H1 (cell line): Measurements from ENCODE around the gene KLHL24.

Source experiments
- EP300 ChIP-seq, 2 experiments: IDR thresholded peaks; 1 replicate in 1 of 2; 2 replicates in 1 of 2; pipeline ENCODE4 v1.6.1; 2011 to 2012; ENCODE audit warnings: low read depth in 2 of 2, low read length in 2 of 2, mild to moderate bottlenecking in 2 of 2, borderline replicate concordance in 1 of 2, inconsistent platforms in 1 of 2, moderate library complexity in 1 of 2
- NRF1 ChIP-seq: IDR thresholded peaks from 2 replicates; pipeline ENCODE4 v1.6.1; 2011; ENCODE audit warnings: mild to moderate bottlenecking, low read depth, low read length, improper control_type of control experiment
- POLR2A ChIP-seq, 2 experiments: IDR thresholded peaks; 1 replicate in 1 of 2; 2 replicates in 1 of 2; pipeline ENCODE4 v1.6.1; 2011; ENCODE audit warnings: low read depth in 2 of 2, low read length in 2 of 2, mild to moderate bottlenecking in 2 of 2; ENCODE audit errors: control extremely low read depth in 1 of 2
- POLR2AphosphoS5 ChIP-seq: IDR thresholded peaks from 2 replicates; pipeline ENCODE4 v1.6.1; 2011; ENCODE audit warnings: low read depth, low read length
- SRF ChIP-seq: IDR thresholded peaks from 2 replicates; pipeline ENCODE4 v1.6.1; 2011; ENCODE audit warnings: mild to moderate bottlenecking, low read depth, low read length, moderate library complexity
- TEAD4 ChIP-seq: IDR thresholded peaks from 2 replicates; pipeline ENCODE4 v1.6.1; 2012; ENCODE audit warnings: low read depth, low read length, inconsistent platforms, mixed read lengths
- TF ChIP-seq, protein P1 (sequence below), 3 experiments: IDR thresholded peaks; 1 replicate in 2 of 3; 2 replicates in 1 of 3; pipeline versions ENCODE4 v1.5.1 to v1.6.1; 2011; ENCODE audit warnings: low read length in 3 of 3, mild to moderate bottlenecking in 3 of 3, inconsistent platforms in 2 of 3, low read depth in 1 of 3, moderate library complexity in 1 of 3; ENCODE audit not compliant: insufficient read depth in 1 of 3; ENCODE audit errors: control extremely low read depth in 1 of 3

GRCh38 chr3:183698318-183698751 is 62.9 kb downstream of the KLHL24 start:
- TF ChIP-seq POLR2AphosphoS5 (no peak), SRF (no peak), POLR2A (IDR thresholded peaks at IDR 0.05; ENCODE audit: control extremely low read depth in 1 of 2, low read depth in 2 of 2, low read length in 2 of 2) (no peak; a peak in 1 of 3 replicates), EP300 (IDR thresholded peaks at IDR 0.05; ENCODE audit: borderline replicate concordance in 1 of 2, low read depth in 2 of 2, low read length in 2 of 2) (no peak), NRF1 (no peak), TEAD4 (no peak)
- TF ChIP-seq, protein P1, sequence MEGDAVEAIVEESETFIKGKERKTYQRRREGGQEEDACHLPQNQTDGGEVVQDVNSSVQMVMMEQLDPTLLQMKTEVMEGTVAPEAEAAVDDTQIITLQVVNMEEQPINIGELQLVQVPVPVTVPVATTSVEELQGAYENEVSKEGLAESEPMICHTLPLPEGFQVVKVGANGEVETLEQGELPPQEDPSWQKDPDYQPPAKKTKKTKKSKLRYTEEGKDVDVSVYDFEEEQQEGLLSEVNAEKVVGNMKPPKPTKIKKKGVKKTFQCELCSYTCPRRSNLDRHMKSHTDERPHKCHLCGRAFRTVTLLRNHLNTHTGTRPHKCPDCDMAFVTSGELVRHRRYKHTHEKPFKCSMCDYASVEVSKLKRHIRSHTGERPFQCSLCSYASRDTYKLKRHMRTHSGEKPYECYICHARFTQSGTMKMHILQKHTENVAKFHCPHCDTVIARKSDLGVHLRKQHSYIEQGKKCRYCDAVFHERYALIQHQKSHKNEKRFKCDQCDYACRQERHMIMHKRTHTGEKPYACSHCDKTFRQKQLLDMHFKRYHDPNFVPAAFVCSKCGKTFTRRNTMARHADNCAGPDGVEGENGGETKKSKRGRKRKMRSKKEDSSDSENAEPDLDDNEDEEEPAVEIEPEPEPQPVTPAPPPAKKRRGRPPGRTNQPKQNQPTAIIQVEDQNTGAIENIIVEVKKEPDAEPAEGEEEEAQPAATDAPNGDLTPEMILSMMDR (IDR thresholded peaks at IDR 0.05; ENCODE audit: control extremely low read depth in 1 of 3, insufficient read depth in 1 of 3, low read depth in 1 of 3, low read length in 3 of 3), result no peak
